Skin of body (tissue), 2 donors: ENCODE measurements around the gene MUCL3. TPM values are rescaled to one million over a fixed set of nuclear protein-coding genes. Genes with fewer than 3 reads are reported as not detected.
A peak's percentile ranks its signal among the peaks of the same experiment; 100 is the strongest.
"Not testable (repeated sequence)": the region's sequence is repeated elsewhere in the genome, so short reads cannot be mapped to it uniquely, and the experiment has no call there.

ENCODE experiments used
- DNase-seq: peaks from one replicate; lab custom pipeline; 2025; lab: John Stamatoyannopoulos, UW
- total RNA-seq: library from RNA; depleted of rRNA; stranded (reverse); fragments of >200 nt; gene quantifications from one replicate; pipeline ENCODE4 v1.2.3, GENCODE V29; 2014

MUCL3 gene
- total RNA-seq, 1 donor from 2014 or later = not detected

DNA sequence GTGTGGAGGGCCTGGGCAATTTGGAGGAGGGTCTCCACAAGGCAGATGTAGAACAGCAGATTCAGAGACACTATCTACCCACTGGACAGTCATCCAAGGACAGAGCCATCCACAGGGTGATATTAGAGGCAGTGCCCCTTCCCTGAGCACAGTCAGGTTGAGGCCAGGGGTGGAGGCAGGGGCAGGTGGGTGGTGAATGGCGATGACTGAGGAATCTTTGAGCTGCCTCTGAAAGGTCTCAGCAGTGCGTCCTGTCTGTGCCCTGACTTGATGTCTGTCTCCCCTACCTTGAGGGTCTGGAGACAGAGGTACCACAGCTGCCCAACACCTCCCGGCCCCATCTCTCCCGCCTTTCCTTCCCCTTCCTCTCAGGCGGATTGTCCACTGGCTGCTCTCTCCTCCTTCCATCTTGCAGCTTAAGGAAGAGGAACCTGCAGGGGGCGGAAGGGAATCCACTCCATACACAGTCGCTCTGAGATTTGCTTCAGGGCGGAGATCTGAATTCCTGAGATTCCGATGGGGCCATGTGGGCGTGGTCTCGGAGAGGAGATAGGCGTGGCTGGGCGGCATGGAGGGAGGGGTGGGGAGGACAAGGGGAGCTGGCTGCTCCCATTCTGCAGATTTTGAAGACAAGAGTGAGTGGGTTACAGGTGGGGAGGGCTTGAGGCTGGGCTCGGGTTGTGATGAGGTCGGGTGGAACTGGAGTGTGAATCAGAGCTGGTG lies 1.7 kb downstream of the MUCL3 start:
- peak; percentile 21 for DNase-seq

DNA sequence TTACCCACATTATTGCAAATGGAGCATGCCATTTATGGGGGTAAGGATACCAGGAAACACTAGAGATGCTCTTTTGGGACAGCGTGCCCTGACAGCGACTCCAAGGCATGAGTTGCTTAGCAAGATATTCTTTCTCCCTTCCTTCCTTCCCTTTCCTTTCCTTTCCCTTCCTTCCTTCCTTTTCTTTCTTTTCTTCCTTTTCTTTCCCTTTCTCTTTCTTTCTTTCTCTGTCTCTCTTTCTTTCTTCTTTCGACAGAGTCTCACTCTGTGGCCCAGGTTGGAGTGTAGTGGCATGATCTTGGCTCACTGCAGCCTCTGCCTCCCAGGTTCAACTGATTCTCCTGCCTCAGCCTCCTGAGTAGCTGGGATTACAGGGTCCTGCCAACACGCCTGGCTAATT lies 3.3 kb downstream of the MUCL3 start:
- no peak for DNase-seq

DNA sequence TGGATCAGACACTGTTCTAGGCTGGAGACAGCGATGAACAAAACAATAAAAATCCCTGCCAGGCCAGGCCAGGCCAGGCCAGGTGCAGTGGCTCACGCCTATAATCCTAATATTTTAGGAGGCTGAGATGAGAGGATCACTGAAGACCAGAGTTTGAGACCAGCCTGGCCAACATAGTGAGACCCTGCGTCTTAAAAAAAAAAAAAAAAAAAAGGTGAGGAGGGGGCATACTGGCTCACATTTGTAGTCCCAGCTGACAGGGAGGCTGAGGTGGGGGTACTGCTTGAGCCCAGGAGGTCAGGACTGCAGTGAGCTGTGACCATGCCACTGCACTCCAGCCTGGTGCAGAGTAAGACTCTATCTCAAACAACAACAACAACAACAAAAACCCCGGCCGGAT lies 4.5 kb downstream of the MUCL3 start:
- no peak for DNase-seq

DNA sequence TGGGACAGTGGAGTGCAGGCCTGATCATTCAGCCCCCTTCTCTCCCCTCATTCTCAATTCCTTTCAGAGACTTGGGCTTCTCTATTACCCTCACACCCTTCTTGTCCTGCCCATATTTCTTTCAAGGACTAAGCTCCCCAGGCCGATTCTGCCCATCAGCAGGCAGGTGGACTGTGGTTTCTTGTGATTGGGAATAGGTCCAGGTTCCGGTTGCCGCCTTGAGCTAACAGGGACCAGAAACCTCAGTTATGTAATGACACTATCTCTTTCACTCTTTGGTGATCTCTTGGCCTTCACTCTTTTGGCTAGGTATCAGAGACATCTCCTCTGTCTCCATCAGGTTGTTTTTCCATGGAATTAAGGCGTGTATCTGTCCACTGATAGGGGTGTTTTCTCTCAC lies 6.5 kb downstream of the MUCL3 start:
- no peak for DNase-seq

DNA sequence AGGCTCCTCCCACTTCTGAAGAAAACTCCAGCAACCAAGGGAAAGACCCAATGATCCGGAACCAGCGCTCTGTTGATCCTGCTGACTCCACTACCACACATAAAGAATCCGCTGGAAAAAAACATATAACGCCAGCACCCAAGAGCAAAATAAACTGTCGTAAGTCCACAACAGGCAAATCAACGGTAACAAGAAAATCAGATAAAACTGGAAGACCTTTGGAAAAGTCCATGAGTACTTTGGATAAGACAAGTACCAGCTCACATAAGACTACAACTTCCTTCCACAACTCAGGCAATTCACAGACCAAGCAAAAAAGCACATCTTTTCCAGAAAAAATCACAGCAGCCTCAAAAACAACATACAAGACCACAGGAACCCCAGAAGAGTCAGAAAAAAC lies 8.0 kb downstream of the MUCL3 start:
- DNase-seq = no peak

DNA sequence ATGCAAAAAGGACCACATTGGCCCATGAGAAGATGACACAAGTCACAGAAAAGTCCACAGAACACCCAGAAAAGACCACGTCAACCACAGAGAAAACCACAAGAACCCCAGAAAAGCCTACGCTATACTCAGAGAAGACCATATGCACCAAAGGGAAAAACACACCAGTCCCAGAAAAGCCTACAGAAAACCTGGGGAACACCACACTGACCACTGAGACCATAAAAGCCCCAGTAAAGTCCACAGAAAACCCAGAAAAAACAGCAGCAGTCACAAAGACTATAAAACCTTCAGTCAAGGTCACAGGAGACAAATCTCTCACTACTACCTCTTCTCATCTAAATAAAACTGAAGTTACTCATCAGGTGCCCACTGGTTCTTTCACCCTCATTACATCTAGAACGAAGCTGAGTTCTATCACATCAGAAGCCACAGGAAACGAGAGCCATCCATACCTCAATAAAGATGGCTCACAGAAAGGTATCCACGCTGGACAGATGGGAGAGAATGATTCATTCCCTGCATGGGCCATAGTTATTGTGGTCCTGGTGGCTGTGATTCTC lies 11.2 kb downstream of the MUCL3 start:
- DNase-seq = no peak

DNA sequence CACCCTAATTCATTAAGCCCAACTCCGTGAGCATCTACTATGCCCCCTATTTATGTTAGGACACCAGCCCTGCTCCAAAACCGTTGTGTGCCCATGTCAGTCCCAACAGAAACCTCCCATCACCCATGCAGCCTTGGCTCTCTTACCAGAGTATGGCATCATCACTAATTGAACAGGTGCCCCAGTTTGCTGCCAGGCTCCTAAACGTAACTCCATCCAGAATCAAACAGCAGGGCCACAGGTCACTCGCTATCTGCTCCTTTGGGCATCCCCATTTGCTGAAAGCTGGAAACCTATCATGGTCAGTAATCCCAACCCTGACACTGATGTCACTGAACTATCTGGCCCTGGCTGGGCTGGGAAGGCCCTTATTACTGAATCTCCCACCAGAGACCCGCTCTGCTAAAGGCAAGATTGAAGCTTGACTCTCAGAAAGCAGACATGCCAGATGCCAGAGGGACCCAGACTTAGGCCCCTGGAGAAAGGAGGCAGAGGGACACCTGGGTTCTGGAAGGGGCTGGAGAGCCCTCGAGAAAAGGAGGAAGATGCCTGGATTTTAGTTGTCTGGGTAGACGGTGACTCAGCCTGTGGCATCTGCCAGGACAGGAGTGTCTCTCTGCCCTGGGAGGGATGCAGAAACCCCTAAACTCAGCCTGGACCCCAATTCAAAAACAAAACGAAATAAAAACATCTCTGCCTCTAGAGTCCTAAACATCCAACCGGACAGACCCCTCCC lies 14.0 kb downstream of the MUCL3 start:
- no peak for DNase-seq

DNA sequence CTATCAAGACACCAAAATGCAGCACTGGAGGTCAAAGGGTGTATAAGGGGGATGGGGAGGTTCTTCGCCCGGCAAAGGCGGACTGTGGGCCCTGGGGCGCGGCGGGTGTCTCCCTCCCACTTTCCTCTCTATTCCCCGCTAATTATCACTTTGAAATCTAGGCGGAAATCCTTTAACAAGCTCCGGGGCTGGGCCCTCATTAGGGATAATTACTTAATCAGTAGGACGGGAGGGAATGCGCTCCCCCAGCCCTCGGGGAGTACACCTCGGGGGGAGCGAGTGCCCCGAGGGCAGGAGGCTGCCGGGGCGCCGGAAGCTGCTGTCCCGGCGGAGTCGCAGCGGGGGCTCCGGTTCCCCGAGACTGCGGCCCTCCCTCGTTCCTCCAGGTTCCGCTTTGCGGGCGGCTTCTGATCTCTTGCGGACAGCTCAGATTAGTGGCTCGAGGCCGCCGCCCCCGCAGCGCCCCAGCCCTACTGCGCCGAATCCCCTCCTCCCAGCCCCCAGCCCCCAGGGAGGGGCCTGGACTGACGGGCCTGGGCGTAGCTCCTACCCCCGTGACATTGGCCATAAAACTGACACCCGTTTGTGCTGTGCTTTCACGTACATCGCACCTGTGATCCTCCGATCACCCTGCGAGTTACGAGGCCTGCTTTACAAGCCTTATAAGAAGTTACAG lies 14.7 kb downstream of the MUCL3 start:
- no peak for DNase-seq

DNA sequence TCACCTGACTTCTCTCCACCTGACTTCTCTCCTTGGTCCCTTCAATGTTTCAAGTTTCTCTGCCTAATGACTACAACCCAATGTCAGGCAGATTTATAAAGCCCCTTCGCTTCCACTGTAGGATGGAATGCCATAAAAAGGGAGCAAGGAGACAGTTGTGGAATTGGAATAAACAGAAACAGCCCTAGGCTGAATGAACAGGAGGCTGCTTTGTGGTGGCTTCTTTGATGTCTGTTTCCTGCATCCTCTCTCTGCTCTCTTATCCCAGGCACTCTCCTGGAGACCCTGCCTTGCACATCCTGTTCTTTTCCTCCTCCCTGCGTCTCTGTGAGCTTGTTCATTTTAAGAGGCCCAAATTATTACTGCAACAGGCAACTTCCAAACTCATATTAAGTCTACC lies 16.9 kb downstream of the MUCL3 start:
- DNase-seq = no peak

DNA sequence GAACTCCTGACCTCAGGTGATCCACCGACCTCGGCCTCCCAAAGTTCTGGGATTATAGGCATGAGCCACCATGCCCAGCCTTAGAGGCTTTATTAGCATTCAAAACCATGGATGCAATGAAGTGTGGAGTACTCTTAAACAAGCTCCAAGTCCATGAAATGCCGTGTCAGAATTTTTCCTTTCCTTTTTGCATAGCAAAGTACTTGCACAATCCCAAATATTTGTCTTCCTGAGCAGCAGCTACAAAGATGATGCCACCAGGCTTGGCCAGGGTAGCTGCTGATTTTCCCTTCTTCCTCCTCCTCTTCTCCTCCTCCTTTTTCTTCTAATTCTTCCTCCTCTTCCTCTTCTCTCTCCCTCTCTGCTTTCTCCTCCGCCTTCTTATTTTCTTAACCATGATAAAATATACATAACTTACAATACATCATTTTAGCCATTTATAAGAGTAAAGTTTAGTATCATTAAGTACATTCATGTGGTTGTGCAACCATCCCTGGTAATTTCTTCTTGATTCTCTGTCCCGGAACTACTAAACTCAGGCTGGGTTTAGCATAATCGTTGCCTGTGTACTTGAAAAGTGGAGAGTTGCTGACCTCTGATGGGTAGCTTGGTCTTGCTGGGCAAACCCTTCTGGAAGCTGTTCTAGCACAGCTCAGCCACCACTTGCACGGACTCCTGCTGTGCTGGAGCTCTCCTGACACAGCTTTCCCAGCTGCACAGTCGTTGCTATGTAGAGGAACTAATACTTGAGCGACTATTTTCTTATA lies 20.3 kb downstream of the MUCL3 start:
- DNase-seq = no peak

DNA sequence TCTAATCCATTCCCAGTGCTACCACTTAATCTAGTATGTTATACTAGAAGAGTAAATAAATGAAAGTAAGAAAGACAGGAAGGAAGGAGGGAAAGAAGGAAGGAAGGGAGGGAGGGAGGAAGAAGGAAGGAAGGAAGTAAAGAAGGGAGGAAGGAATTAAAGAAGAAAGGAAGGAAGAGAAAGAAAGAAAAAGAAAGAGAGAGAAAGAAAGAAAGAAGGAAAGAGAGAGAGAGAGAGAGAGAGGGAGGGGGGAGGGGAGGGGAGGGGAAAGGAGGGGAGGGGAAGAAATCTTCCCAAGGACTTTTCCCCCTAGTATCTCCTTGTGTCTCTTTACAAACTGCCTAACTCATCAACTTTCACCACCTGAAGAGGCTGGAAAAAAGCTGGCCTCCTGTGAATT lies 21.9 kb downstream of the MUCL3 start:
- DNase-seq = no peak

DNA sequence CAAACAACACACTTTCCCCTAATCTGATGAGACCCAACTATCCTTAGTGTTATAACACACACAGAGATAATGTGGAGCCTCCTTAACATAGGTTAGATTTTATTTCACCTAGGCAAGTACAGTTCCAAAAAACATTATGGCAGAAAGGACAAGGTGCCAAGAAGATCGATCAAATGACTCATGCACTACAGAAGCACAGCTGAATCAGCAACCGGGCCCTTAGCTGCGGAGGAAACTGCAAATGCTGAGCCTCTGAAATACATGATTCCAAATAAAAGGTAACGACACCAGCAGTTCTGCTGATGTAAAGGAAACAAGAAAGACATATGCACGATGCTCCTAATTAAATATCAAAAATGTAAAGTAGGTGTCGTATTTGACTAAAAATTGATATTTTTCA lies 22.9 kb downstream of the MUCL3 start:
- DNase-seq = no peak

DNA sequence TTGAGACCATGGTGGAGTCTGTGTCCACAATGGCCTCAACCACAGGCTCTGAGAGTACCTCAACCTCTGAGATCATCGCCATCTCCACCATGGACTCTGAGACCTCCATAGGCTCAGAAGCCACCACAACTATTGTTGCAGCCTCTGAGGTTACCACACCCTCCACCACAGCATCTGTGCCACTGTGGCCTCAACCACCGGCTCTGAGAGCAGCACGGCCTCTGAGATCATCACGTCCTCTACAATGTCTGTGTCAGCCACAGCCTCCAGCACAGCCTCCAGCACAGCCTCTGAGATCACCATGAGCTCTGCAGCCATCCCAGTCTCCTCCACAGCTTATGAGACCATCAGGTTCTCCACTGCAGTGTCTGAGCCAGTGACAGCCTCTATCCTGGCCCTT lies 23.3 kb downstream of the MUCL3 start:
- DNase-seq = no peak

DNA sequence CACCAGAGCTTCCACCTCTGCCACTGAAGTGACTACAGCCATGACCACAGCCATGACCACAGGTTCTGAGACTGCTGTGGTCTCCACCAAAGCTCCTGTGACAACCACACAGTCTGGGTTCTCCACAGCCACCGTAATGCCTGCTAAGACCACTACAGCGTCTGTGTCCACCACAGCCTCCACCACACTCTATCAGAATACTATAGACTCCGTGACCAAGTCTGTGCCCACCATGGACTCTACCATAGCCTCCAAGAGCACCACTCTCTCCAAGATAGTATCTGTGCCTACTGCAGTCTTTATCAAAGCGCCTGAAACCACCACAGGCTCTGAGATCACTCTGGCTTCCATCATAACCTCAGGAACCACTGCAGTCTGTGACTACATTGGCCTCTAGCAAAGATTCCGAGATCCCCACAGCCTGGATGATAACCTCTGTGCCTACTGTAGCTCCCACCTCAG lies 24.4 kb downstream of the MUCL3 start:
- DNase-seq = no peak

DNA sequence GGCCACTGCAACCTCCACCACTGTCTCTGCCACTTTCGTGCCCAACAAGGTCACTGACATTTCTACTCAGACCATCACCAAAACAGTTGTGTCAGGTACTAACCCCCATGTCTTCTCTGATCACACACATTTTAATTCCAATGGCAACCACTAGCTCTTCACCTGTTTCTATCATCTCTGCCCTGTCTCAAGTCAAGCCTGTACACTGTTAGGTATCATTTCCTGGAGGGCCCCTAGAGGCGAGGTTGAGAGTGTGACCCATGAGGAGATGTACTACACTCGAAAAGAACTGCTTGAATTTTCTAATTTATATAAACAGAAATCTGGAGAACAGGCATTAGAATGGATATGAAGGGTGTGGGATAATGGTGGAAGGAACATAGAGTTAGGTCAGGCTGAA lies 25.4 kb downstream of the MUCL3 start:
- DNase-seq = no peak

DNA sequence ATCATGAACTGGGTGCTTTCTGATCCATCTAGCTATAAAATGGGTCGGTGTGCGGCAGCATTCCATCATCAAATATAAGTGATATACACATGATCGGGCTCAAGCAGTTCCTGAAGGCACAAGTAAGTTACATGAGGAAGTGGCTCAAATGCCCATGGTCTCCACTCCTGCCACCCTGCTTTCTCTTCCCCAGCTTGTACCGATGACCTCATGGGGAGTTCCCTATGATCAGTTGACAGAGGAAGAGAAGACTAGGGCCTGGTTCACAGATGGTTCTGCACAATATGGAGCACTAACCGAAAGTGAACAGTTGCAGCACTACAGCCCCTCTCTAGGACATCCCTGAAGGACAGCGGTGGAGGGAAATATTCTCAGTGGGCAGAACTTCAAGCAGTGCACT lies 28.4 kb downstream of the MUCL3 start:
- not testable (repeated sequence) for DNase-seq

DNA sequence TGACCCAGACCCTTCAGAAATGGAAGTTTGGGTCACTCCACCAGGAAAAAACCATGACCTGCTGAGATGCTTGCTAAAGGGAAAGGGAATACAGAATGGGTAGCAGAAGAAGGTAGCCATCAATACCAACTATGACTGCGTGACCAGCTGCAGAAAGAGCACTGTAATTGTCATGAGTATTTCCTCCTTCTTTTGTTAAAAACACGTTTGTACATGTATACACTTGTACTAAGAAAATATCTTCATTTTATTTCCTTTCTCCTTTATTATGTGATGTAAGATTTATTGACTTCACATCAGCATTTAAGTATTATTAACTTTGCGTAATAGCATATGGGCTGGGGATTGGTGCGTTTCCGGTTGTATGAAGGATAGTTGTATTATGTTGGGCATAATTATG lies 30.2 kb downstream of the MUCL3 start:
- DNase-seq = no peak

DNA sequence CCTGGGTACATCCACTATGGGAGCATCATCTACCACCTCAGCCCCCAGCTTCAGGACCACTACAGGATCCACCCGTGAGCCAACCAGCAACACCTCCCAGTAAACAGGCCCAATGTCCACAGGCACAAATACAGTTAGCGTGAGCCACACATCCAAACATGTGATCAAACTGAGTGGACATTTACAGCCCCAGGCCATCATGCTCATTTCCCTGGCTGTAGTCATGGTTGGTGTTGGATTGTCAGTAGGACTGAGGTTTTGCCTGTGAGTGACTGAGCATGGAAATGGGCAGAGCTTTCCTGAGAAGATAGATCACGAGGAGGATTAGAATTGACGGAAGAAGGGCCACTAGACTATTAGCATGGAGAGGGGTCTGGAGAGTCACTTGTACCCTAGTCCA lies 32.0 kb downstream of the MUCL3 start:
- no peak for DNase-seq

DNA sequence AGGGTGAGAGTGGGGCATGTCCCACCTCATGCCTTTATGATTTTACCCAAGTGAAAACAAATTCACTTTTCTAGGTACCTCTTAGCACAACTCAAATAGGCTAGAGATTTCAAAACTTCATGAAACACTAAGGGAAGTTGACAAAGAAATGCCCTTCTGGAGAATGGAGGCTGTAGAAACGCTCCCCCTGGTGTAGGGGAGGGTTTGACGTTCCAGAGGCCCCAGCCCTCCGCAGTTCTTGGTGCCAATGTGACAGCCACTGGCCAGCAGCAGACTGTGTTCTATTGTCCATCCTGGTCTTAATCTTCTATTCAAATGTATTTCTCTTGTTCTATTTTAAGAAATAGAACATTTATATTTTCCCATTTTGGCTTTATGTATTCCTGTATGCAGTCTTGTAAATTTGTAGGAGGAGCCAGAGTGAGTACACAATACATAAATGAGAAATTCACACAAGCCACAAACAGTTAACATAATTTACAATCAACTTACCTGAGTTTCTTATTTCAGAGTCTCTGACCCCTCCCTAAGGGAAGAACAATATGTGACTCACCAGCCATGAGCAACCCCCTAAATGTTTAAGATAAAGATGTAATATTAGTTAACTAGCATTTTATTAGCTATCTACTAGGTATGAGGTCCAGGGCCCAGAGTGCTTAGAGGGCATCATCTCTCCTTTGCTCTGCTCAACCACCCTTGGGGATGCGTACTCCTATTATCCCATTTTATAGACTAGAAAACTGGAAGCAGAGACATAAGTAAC lies 33.9 kb downstream of the MUCL3 start:
- DNase-seq = no peak

DNA sequence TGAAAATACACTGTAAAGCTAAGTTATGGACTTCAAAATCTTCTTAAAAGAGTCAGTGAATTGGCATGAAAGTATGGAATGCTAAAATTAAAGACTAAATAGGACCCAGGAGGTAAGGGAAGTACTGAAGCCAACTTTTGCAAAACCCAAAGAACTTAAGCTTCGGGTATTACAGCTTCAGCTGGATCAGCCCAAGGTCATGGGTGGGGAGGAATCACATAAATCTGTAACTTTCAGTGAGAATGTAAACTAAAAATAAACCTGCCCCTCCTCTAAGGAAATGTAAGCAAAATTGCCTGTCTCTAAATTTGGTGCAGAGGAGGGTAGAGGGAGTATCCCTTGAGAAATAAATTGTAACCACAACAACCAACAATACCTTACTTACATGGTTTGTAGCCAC lies 38.4 kb downstream of the MUCL3 start:
- peak; percentile 27 for DNase-seq

DNA sequence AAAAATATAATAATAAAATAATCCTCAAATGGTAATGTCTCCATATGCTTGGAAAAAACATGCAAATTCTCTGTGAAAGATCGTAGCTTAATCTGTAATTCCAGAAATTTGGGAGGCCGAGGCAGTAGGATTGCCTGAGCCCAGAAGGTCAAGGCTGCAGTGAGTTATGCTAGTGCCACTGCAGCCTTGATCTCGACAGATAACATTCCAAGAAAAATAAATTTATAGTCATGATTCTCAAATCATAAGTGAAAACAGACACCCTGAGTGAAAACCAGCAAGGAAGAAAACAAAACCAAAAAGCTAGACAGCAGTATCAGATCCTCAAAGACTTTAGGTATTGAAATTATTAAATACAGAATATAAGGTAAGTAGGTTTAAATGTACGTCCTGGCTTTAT lies 38.9 kb downstream of the MUCL3 start:
- DNase-seq = no peak
